ENCODE measurements around the gene ZMYND19. TPM values are rescaled to one million over a fixed set of nuclear protein-coding genes. Genes with fewer than 3 reads are reported as not detected.
A peak's percentile ranks its signal among the peaks of the same experiment; 100 is the strongest.

The ZMYND19 gene
- total RNA-seq (2021), result 61.9 to 77.9 TPM (median 63.8 TPM) in 3 replicates
- Bru-seq, nascent RNA, result percentile 79 among the genes with signal in this experiment
- long read RNA-seq, experiment 1, transcript ZMYND19-201 (6 exons, 1,375 nt), result major isoform, 179 of 230 reads
- long read RNA-seq, experiment 1, partial matches to known transcripts, result 28 of 230 reads
- long read RNA-seq, experiment 1, other reads (novel, unspliced or antisense), result 22 of 230 reads
- long read RNA-seq, experiment 2, transcript ZMYND19-201 (6 exons, 1,375 nt), result major isoform, 55 of 85 reads
- long read RNA-seq, experiment 2, partial matches to known transcripts, result 15 of 85 reads
- long read RNA-seq, experiment 2, other reads (novel, unspliced or antisense), result 14 of 85 reads
- long read RNA-seq, experiment 3, partial matches to known transcripts, result 1 of 1 reads
- long read RNA-seq, experiment 3, other reads (novel, unspliced or antisense), result 0 of 1 reads

GRCh38 chr9:137590469-137591383, at the start of gene ZMYND19:
TSS of gene ZMYND19 (minus strand) at chr9:137590512. CDS start at chr9:137590263, 249 bp downstream.
- peaks cover 5% of the 10 kb centered on the region; the same call in 1 of the 2 replicates for H3K4me1 Mint-ChIP-seq
- TF ChIP-seq FOXP4 (CRISPR knock-in tag; IDR thresholded peaks at IDR 0.05) (no peak), ATF6 (CRISPR knock-in tag; IDR thresholded peaks at IDR 0.05) (no peak), SP1 (CRISPR knock-in tag; conservative IDR thresholded peaks at IDR 0.05) (peak; percentile 89), PREB (CRISPR knock-in tag; IDR thresholded peaks at IDR 0.05; ENCODE audit: borderline replicate concordance) (no peak), NFYB (CRISPR knock-in tag; conservative IDR thresholded peaks at IDR 0.05; ENCODE audit: low read depth) (peak; percentile 67), ZMAT4 (CRISPR knock-in tag; IDR thresholded peaks at IDR 0.05) (no peak), AR (CRISPR knock-in tag; IDR thresholded peaks at IDR 0.05) (no peak), ARID4B (CRISPR knock-in tag; IDR thresholded peaks at IDR 0.05; ENCODE audit: borderline replicate concordance) (peak; percentile 74; the same call in 1 of the 2 replicates), E2F5 (CRISPR knock-in tag; IDR thresholded peaks at IDR 0.05) (peak; percentile 68), HMGXB4 (CRISPR knock-in tag; IDR thresholded peaks at IDR 0.05) (peak; percentile 62), USF2 (CRISPR knock-in tag; IDR thresholded peaks at IDR 0.05) (no peak), TP53 (CRISPR knock-in tag; IDR thresholded peaks at IDR 0.05) (no peak; the same call in 1 of the 2 replicates), CREM (CRISPR knock-in tag; IDR thresholded peaks at IDR 0.05) (peak; percentile 64; the same call in 1 of the 2 replicates)
- peak within 1 kb of the TSS; percentile 97 for H3K4me3 Mint-ChIP-seq
- peaks cover 8% of the 10 kb centered on the region for H3K27me3 Mint-ChIP-seq (ENCODE audit: low read depth)
- CTCF ChIA-PET, result interaction anchor here (0.5 to 3.1 kb wide), 13 partner anchors 9 to 1207 kb away, joined by 3 to 51 read pairs (median 4); partner anchors contain the start of genes ARRDC1, MRPL41 and PNPLA7
- peak; percentile 94 for ATAC-seq
- DNase-seq (ENCODE audit: low spot score), result peak; percentile 88
- peak within 1 kb of the TSS; percentile 99 for H3K27ac Mint-ChIP-seq
- POLR2A ChIA-PET, result interaction anchor here (0.5 to 2.9 kb wide), 5 partner anchors 9 to 345 kb away, joined by 3 to 15 read pairs (median 4); partner anchors contain the start of genes ARRDC1 and EHMT1
- H3K36me3 Mint-ChIP-seq, result peaks cover 26% of the 10 kb centered on the region
- no peaks in the 10 kb centered on the region for H3K9me3 Mint-ChIP-seq
